Body of pancreas (tissue), 4 donors: Measurements from ENCODE around the gene C4A.
"Not testable (repeated sequence)": the region's sequence is repeated elsewhere in the genome, so short reads cannot be mapped to it uniquely, and the experiment has no call there.

Experiments used
- CTCF ChIP-seq, 7 experiments: fragments of 450-650 bp in 4 of 7; fragments of 200-600 bp in 3 of 7; sonication (generic) in 3 of 7; IDR thresholded peaks; one replicate each; pipeline ENCODE4 v1.5.1; 2016 to 2019; ENCODE audit warnings: antibody characterized with exemption in 7 of 7
- POLR2A ChIP-seq, 3 donors: fragments of 450-650 bp; IDR thresholded peaks; one replicate each; pipeline ENCODE4 v1.6.1; 2016; ENCODE audit warnings: antibody characterized with exemption in 3 of 3, mild to moderate bottlenecking in 2 of 3

DNA sequence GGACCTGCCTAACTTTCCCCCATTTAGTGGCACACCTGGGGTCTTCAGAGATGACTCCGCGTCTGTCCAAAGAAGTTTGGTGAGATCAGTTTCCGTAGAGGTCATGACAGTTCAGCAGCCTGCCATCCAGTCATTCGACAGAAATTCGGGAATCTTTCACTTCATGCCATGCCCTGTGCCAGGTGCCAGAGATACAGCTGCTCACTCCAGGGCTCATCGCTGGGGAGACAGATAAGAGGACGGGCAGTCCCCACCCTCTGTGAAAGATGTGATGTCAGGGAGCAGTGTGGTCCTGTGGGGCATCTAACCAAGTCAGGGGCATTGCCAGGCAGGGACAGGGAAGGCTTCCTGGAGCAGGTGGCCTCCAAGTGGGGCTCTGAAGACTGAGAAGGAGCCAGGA is 21.4 kb downstream of the C4A start:
- not testable (repeated sequence) for TF ChIP-seq CTCF, POLR2A (IDR thresholded peaks at IDR 0.05)
